Keratinocyte (primary cell): ENCODE measurements around the gene ARVCF. TPM values are rescaled to one million over a fixed set of nuclear protein-coding genes. Genes with fewer than 3 reads are reported as not detected.
A peak's percentile ranks its signal among the peaks of the same experiment; 100 is the strongest.

Source experiments
- DNase-seq: peaks from one replicate; pipeline ENCODE4 v3.0.0-alpha.2; 2011; ENCODE audit warnings: low read depth, missing footprints, low spot score
- FAIRE-seq: peaks from 2 replicates; lab custom pipeline; 2011; peaks lifted over from hg19 to GRCh38; lab: Jason Lieb, UNC
- H2AFZ ChIP-seq: 2 replicates; pipeline ENCODE4 v1.6.0; 2012; ENCODE audit warnings: low read length, control low read depth, inconsistent platforms; ENCODE audit not compliant: control insufficient read depth
- H3K27ac ChIP-seq: 2 replicates; pipeline ENCODE4 v1.5.1; 2011; ENCODE audit warnings: low read length; ENCODE audit not compliant: control insufficient read depth, insufficient read depth
- H3K27me3 ChIP-seq: 3 replicates; pipeline ENCODE4 v1.6.0; 2011; ENCODE audit warnings: low read length; ENCODE audit not compliant: control insufficient read depth, insufficient read depth; ENCODE audit errors: extremely low read depth
- H3K36me3 ChIP-seq, 2 experiments: 2 replicates in 1 of 2; 3 replicates in 1 of 2; pipeline ENCODE4 v1.5.1; 2011; ENCODE audit warnings: low read length in 2 of 2, mild to moderate bottlenecking in 1 of 2; ENCODE audit not compliant: control insufficient read depth in 2 of 2, insufficient read depth in 2 of 2; ENCODE audit errors: extremely low read depth in 1 of 2
- H3K4me1 ChIP-seq: 3 replicates; pipeline ENCODE4 v1.5.1; 2011; ENCODE audit warnings: low read length; ENCODE audit not compliant: control insufficient read depth, insufficient read depth; ENCODE audit errors: extremely low read depth
- H3K4me2 ChIP-seq: 3 replicates; pipeline ENCODE4 v1.6.0; 2011; ENCODE audit warnings: low read depth, low read length; ENCODE audit not compliant: control insufficient read depth, insufficient read depth; ENCODE audit errors: extremely low read depth
- H3K4me3 ChIP-seq, 3 experiments: fragments of 200-600 bp in 1 of 3; sonication (generic) in 1 of 3; 2 replicates in 2 of 3; 3 replicates in 1 of 3; pipeline ENCODE4 v1.5.1; 2011 to 2016; ENCODE audit warnings: low read length in 3 of 3, mild to moderate bottlenecking in 3 of 3, control low read depth in 2 of 3, inconsistent platforms in 1 of 3, low read depth in 1 of 3, mixed read lengths in 1 of 3, mixed run types in 1 of 3, moderate library complexity in 1 of 3; ENCODE audit not compliant: control insufficient read depth in 2 of 3, insufficient read depth in 2 of 3; ENCODE audit errors: extremely low read depth in 1 of 3
- H3K79me2 ChIP-seq: 2 replicates; pipeline ENCODE4 v1.6.0; 2012; ENCODE audit warnings: low read length; ENCODE audit not compliant: control insufficient read depth, insufficient read depth
- H3K9ac ChIP-seq: 3 replicates; pipeline ENCODE4 v1.6.0; 2011; ENCODE audit warnings: low read length; ENCODE audit not compliant: control insufficient read depth, insufficient read depth; ENCODE audit errors: extremely low read depth
- H3K9me1 ChIP-seq: 3 replicates; pipeline ENCODE4 v1.6.0; 2011; ENCODE audit warnings: low read length; ENCODE audit not compliant: control insufficient read depth, insufficient read depth; ENCODE audit errors: extremely low read depth
- H3K9me3 ChIP-seq: 2 replicates; pipeline ENCODE4 v1.5.1; 2012; ENCODE audit warnings: low read depth, low read length; ENCODE audit not compliant: control insufficient read depth
- H4K20me1 ChIP-seq: 3 replicates; pipeline ENCODE4 v1.6.0; 2011; ENCODE audit warnings: low read length; ENCODE audit not compliant: control insufficient read depth, insufficient read depth; ENCODE audit errors: extremely low read depth
- EZH2 ChIP-seq: IDR thresholded peaks from one replicate; pipeline ENCODE4 v1.6.1; 2012; ENCODE audit warnings: inconsistent platforms, mild to moderate bottlenecking, low read length, moderate library complexity
- dilution Hi-C: fragments of 300-500 bp; cut with MboI; formaldehyde crosslinking; loops from one replicate; pipeline ENCODE4 v1.7.0; 2020; ENCODE audit warnings: low sequenced_read_pairs; ENCODE audit not compliant: extremely low pct_ligation_motif_present
- polyA plus RNA-seq, 5 experiments: library from polyadenylated mRNA; depleted of rRNA in 3 of 5; stranded (reverse) in 3 of 5; stranded (forward) in 1 of 5; unstranded in 1 of 5; fragments of >200 nt; gene quantifications; 1 replicate in 1 of 5; 2 replicates in 3 of 5; 3 replicates in 1 of 5; pipeline versions ENCODE4 v1.2.1 to v1.2.3, GENCODE V29; 2011 to 2012; ENCODE audit warnings: missing spikeins in 2 of 5, low read depth in 1 of 5, low replicate concordance in 1 of 5
- TF ChIP-seq, protein P1 (sequence below), 3 experiments: IDR thresholded peaks in 1 of 3; conservative IDR thresholded peaks in 1 of 3; optimal IDR thresholded peaks in 1 of 3; 2 replicates in 2 of 3; 3 replicates in 1 of 3; pipeline versions ENCODE3 to v1.5.1; 2011; ENCODE audit warnings: low read length in 3 of 3, mild to moderate bottlenecking in 3 of 3, moderate library complexity in 2 of 3, control low read depth in 1 of 3, inconsistent platforms in 1 of 3; ENCODE audit not compliant: insufficient read depth in 2 of 3; ENCODE audit errors: extremely low read depth in 1 of 3

The ARVCF gene
- polyA plus RNA-seq, 1 donor (not counting 4 experiments of a cell fraction or from before 2014, with no cell fraction given) = 5.7 TPM

DNA sequence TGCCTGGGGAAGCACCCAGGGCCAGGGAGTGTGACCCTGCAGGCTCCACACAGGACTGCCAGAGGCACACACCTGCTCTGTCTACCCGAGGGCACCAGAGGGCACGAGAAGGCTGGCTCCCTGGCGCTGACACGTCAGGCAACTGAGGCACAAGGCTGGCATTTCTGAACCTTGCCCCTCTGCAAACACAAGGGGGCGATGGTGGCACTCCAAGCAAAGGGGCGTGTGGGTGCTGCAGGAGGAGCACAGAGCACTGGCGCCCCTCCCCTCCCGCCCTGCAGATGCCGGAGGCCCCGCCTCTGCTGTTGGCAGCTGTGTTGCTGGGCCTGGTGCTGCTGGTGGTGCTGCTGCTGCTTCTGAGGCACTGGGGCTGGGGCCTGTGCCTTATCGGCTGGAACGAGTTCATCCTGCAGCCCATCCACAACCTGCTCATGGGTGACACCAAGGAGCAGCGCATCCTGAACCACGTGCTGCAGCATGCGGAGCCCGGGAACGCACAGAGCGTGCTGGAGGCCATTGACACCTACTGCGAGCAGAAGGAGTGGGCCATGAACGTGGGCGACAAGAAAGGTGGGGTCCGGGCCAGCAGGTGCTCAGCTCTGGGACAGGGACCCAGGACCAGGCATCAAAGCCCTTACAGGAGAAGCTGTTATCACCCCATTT, 54.2 kb downstream of the ARVCF start:
- peak overlapping the region; percentile 70 for H3K4me2 ChIP-seq
- H3K9ac ChIP-seq = peak overlapping the region; percentile 33
- peaks cover under 1% of the 10 kb centered on the region for H4K20me1 ChIP-seq
- H3K9me3 ChIP-seq = no peaks in the 10 kb centered on the region
- H3K4me1 ChIP-seq = peaks cover 37% of the 10 kb centered on the region
- no peaks in the 10 kb centered on the region for H3K9me1 ChIP-seq
- H3K4me3 ChIP-seq = peak overlapping the region; percentile 3 to 31 (median 14)
- H3K27ac ChIP-seq = peak overlapping the region; percentile 57
- dilution Hi-C loops = no loop called here
- no peak for FAIRE-seq
- TF ChIP-seq, protein P1, sequence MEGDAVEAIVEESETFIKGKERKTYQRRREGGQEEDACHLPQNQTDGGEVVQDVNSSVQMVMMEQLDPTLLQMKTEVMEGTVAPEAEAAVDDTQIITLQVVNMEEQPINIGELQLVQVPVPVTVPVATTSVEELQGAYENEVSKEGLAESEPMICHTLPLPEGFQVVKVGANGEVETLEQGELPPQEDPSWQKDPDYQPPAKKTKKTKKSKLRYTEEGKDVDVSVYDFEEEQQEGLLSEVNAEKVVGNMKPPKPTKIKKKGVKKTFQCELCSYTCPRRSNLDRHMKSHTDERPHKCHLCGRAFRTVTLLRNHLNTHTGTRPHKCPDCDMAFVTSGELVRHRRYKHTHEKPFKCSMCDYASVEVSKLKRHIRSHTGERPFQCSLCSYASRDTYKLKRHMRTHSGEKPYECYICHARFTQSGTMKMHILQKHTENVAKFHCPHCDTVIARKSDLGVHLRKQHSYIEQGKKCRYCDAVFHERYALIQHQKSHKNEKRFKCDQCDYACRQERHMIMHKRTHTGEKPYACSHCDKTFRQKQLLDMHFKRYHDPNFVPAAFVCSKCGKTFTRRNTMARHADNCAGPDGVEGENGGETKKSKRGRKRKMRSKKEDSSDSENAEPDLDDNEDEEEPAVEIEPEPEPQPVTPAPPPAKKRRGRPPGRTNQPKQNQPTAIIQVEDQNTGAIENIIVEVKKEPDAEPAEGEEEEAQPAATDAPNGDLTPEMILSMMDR (optimal IDR thresholded peaks at IDR 0.05 in 1 of 3, IDR thresholded peaks at IDR 0.05 in 1 of 3, conservative IDR thresholded peaks at IDR 0.05 in 1 of 3; ENCODE audit: extremely low read depth in 1 of 3, insufficient read depth in 2 of 3, low read length in 3 of 3) = peak; percentile 68 to 91 (median 89)
- TF ChIP-seq EZH2 = no peak
- H3K36me3 ChIP-seq = peaks cover 10 to 24% of the 10 kb centered on the region in 2 experiments
- H3K27me3 ChIP-seq = no peaks in the 10 kb centered on the region
- peaks cover 11% of the 10 kb centered on the region for H3K79me2 ChIP-seq
- no peak overlapping the region for H2AFZ ChIP-seq
- DNase-seq = peak; percentile 74

DNA sequence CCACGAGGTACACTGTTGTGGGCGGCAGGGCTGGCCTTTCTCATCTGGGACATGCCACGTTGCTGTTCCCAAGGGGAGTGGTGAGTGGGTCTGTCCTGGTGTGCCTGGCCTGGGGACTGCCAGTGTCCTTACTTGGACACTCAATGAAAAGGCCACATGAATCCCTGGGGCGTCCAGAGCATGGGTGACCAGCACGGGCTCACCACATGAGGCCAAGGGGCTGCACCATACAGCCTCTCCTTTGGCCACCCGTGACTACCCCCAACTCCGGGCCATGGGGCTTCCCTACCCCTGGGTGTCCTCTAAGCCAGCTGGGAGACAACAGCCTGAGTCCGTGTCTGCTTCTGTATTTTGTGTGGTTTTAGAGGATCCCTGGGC, 54.8 kb downstream of the ARVCF start:
- no peaks in the 10 kb centered on the region for H3K9me3 ChIP-seq
- H3K4me2 ChIP-seq = no peak overlapping the region
- TF ChIP-seq, protein P1 (optimal IDR thresholded peaks at IDR 0.05 in 1 of 3, IDR thresholded peaks at IDR 0.05 in 1 of 3, conservative IDR thresholded peaks at IDR 0.05 in 1 of 3; ENCODE audit: extremely low read depth in 1 of 3, insufficient read depth in 2 of 3, low read length in 3 of 3) = no peak
- TF ChIP-seq EZH2 = no peak
- H3K4me1 ChIP-seq = peaks cover 37% of the 10 kb centered on the region
- H3K4me3 ChIP-seq = no peak overlapping the region
- no peak overlapping the region for H3K27ac ChIP-seq
- peaks cover 11% of the 10 kb centered on the region for H3K79me2 ChIP-seq
- no peak for DNase-seq
- no peak overlapping the region for H3K9ac ChIP-seq
- dilution Hi-C loops = no loop called here
- H4K20me1 ChIP-seq = peaks cover 4% of the 10 kb centered on the region
- no peak for FAIRE-seq
- H3K9me1 ChIP-seq = no peaks in the 10 kb centered on the region
- H3K36me3 ChIP-seq = peaks cover 8 to 20% of the 10 kb centered on the region in 2 experiments
- no peaks in the 10 kb centered on the region for H3K27me3 ChIP-seq
- H2AFZ ChIP-seq = no peak overlapping the region
